IMR-90 (cell line): ENCODE data around the gene PRR23E. TPM values are rescaled to one million over a fixed set of nuclear protein-coding genes. Genes with fewer than 3 reads are reported as not detected.

ENCODE experiments used
- ATAC-seq: fragments of 200-7000 bp; cut with Tn5 transposase; 2 replicates; pipeline ENCODE4 v1.9.1; 2020; ENCODE audit warnings: low read depth, mild to moderate bottlenecking, moderate library complexity
- BruUV-seq: library from RNA; stranded (reverse); fragments of 400-500 nt; replicated peaks from 2 replicates; lab custom pipeline; 2021; lab: Mats Ljungman, UMichigan
- CTCF ChIA-PET: fragments of 300-600 bp; formaldehyde crosslinking; extraction: SDS; loops from one replicate; lab custom pipeline; 2021; ENCODE audit warnings: antibody characterized with exemption; lab: Yijun Ruan, JAX
- POLR2A ChIA-PET: fragments of 300-600 bp; sonication (Branson Sonifier 250); formaldehyde crosslinking; loops from one replicate; lab custom pipeline; 2022; ENCODE audit warnings: antibody characterized with exemption; ENCODE audit not compliant: unreplicated experiment; lab: Charles Lee
- DNase-seq: peaks from one replicate; pipeline ENCODE4 v3.0.0; 2013
- H2AFZ ChIP-seq: replicated peaks from 2 replicates; pipeline ENCODE3; 2013; ENCODE audit warnings: low read length, mild to moderate bottlenecking; ENCODE audit not compliant: poor library complexity
- H2AK5ac ChIP-seq: 2 replicates; pipeline ENCODE4 v1.6.1; 2013; ENCODE audit warnings: low read depth, low read length, inconsistent platforms
- H2AK9ac ChIP-seq: replicated peaks from 2 replicates; pipeline ENCODE3; 2013; ENCODE audit warnings: mild to moderate bottlenecking, low read depth, low read length, moderate library complexity; ENCODE audit not compliant: poor library complexity
- H2BK120ac ChIP-seq: 2 replicates; pipeline ENCODE4 v1.6.1; 2013; ENCODE audit warnings: low read depth, low read length, inconsistent platforms
- H2BK15ac ChIP-seq: 3 replicates; pipeline ENCODE4 v1.6.1; 2013; ENCODE audit warnings: low read depth, low read length, inconsistent platforms
- H2BK20ac ChIP-seq: 2 replicates; pipeline ENCODE4 v1.6.1; 2013; ENCODE audit warnings: low read depth, mild to moderate bottlenecking, inconsistent platforms, low read length, moderate library complexity
- H2BK5ac ChIP-seq: 2 replicates; pipeline ENCODE4 v1.6.1; 2013; ENCODE audit warnings: mild to moderate bottlenecking, low read depth, low read length, inconsistent platforms; ENCODE audit not compliant: poor library complexity, severe bottlenecking
- H3K14ac ChIP-seq: replicated peaks from 2 replicates; pipeline ENCODE4 v1.6.1; 2013; ENCODE audit warnings: low read depth, low read length, inconsistent platforms
- H3K18ac ChIP-seq: 2 replicates; pipeline ENCODE4 v1.6.1; 2013; ENCODE audit warnings: low read depth, low read length, control low read depth
- H3K23ac ChIP-seq: 2 replicates; pipeline ENCODE4 v1.6.1; 2013; ENCODE audit warnings: low read depth, low read length, inconsistent platforms
- H3K27ac ChIP-seq: 2 replicates; pipeline ENCODE4 v1.5.1; 2013; ENCODE audit warnings: mild to moderate bottlenecking, control low read depth, low read length; ENCODE audit not compliant: insufficient read depth
- H3K27me3 ChIP-seq: 2 replicates; pipeline ENCODE4 v1.6.1; 2013; ENCODE audit warnings: low read length; ENCODE audit not compliant: control insufficient read depth, insufficient read depth
- H3K36me3 ChIP-seq: 2 replicates; pipeline ENCODE4 v1.6.1; 2013; ENCODE audit warnings: low read length, mixed read lengths; ENCODE audit not compliant: control insufficient read depth, insufficient read depth
- H3K4ac ChIP-seq: 2 replicates; pipeline ENCODE4 v1.6.1; 2013; ENCODE audit warnings: low read depth, low read length, inconsistent platforms
- H3K4me1 ChIP-seq: 2 replicates; pipeline ENCODE4 v1.6.1; 2013; ENCODE audit warnings: low read length, mixed read lengths; ENCODE audit not compliant: control insufficient read depth, insufficient read depth
- H3K4me2 ChIP-seq: 2 replicates; pipeline ENCODE4 v1.6.1; 2013; ENCODE audit warnings: low read depth, mild to moderate bottlenecking, control low read depth, low read length, moderate library complexity
- H3K4me3 ChIP-seq: 2 replicates; pipeline ENCODE4 v1.5.1; 2013; ENCODE audit warnings: low read depth, mild to moderate bottlenecking, control low read depth, low read length, moderate library complexity; ENCODE audit not compliant: insufficient read depth
- H3K56ac ChIP-seq: 2 replicates; pipeline ENCODE4 v1.6.1; 2013; ENCODE audit warnings: low read length, inconsistent platforms; ENCODE audit not compliant: insufficient read depth; ENCODE audit errors: extremely low read depth
- H3K79me1 ChIP-seq, 2 experiments: 2 replicates each; pipeline ENCODE4 v1.6.1; 2013; ENCODE audit warnings: low read length in 2 of 2, inconsistent platforms in 1 of 2, low read depth in 1 of 2
- H3K9ac ChIP-seq: 2 replicates; pipeline ENCODE4 v1.6.1; 2013; ENCODE audit warnings: low read depth, low read length, control low read depth
- H3K9me1 ChIP-seq: 2 replicates; pipeline ENCODE4 v1.6.1; 2013; ENCODE audit warnings: low read length, inconsistent platforms; ENCODE audit not compliant: insufficient read depth
- H3K9me3 ChIP-seq: 2 replicates; pipeline ENCODE4 v1.6.1; 2013; ENCODE audit warnings: low read length; ENCODE audit not compliant: control insufficient read depth, insufficient read depth
- H4K20me1 ChIP-seq: 2 replicates; pipeline ENCODE4 v1.6.1; 2013; ENCODE audit warnings: low read length, inconsistent platforms; ENCODE audit not compliant: insufficient read depth
- H4K5ac ChIP-seq: 2 replicates; pipeline ENCODE4 v1.6.1; 2013; ENCODE audit warnings: mild to moderate bottlenecking, low read depth, low read length, control low read depth
- H4K8ac ChIP-seq, 2 experiments: 2 replicates each; pipeline ENCODE4 v1.6.1; 2013; ENCODE audit warnings: low read depth in 2 of 2, low read length in 2 of 2, control low read depth in 1 of 2, inconsistent platforms in 1 of 2
- H4K91ac ChIP-seq: 2 replicates; pipeline ENCODE4 v1.6.1; 2013; ENCODE audit warnings: low read depth, low read length, inconsistent platforms; ENCODE audit not compliant: insufficient read depth
- BHLHE40 ChIP-seq: fragments of 150-350 bp; IDR thresholded peaks from 2 replicates; pipeline ENCODE4 v1.6.1; 2016; ENCODE audit warnings: mild to moderate bottlenecking, low read depth, low read length
- CHD1 ChIP-seq: IDR thresholded peaks from 2 replicates; pipeline ENCODE4 v1.6.1; 2012; ENCODE audit warnings: low read depth, low read length, improper control_type of control experiment
- FOS ChIP-seq: fragments of 150-350 bp; IDR thresholded peaks from 2 replicates; pipeline ENCODE4 v1.6.1; 2016; ENCODE audit warnings: low read depth, low read length
- MAFK ChIP-seq: IDR thresholded peaks from 2 replicates; pipeline ENCODE4 v1.6.1; 2012; ENCODE audit warnings: low read depth, low read length, improper control_type of control experiment
- MAZ ChIP-seq: IDR thresholded peaks from 2 replicates; pipeline ENCODE4 v1.6.1; 2012; ENCODE audit warnings: low read depth, mild to moderate bottlenecking, low read length, improper control_type of control experiment, moderate library complexity, borderline replicate concordance
- MXI1 ChIP-seq: IDR thresholded peaks from 2 replicates; pipeline ENCODE4 v1.6.1; 2012; ENCODE audit warnings: low read depth, mild to moderate bottlenecking, low read length, moderate library complexity, borderline replicate concordance
- NFE2L2 ChIP-seq: fragments of 150-350 bp; IDR thresholded peaks from 2 replicates; pipeline ENCODE4 v1.6.1; 2016; ENCODE audit warnings: low read depth, mild to moderate bottlenecking, low read length
- POLR2A ChIP-seq: IDR thresholded peaks from 2 replicates; pipeline ENCODE4 v1.6.1; 2012; ENCODE audit warnings: mild to moderate bottlenecking, low read depth, low read length
- RAD21 ChIP-seq: IDR thresholded peaks from 2 replicates; pipeline ENCODE4 v1.6.1; 2012; ENCODE audit warnings: low read length, improper control_type of control experiment
- RCOR1 ChIP-seq: IDR thresholded peaks from 2 replicates; pipeline ENCODE4 v1.6.1; 2012; ENCODE audit warnings: mild to moderate bottlenecking, low read length, improper control_type of control experiment; ENCODE audit not compliant: insufficient replicate concordance
- RFX5 ChIP-seq: IDR thresholded peaks from 2 replicates; pipeline ENCODE4 v1.8.0; 2012; ENCODE audit warnings: low read depth, mild to moderate bottlenecking, low read length, moderate library complexity
- SMC3 ChIP-seq: fragments of 150-350 bp; IDR thresholded peaks from 2 replicates; pipeline ENCODE4 v1.6.1; 2016; ENCODE audit warnings: low read depth, mild to moderate bottlenecking, antibody characterized with exemption, low read length, moderate library complexity
- WGBS, 2 experiments: methylation state at CpG; one replicate each; pipeline versions ENCODE4 v1.1.5 to v1.1.7; 2013; ENCODE audit warnings: missing lambda C conversion rate in 2 of 2; ENCODE audit not compliant: insufficient read length in 1 of 2; ENCODE audit errors: extremely low coverage in 2 of 2; 5-methylcytosine and 5-hydroxymethylcytosine counted together
- dilution Hi-C: fragments of 300-500 bp; cut with HindIII; formaldehyde crosslinking; loops from one replicate; pipeline ENCODE4 v1.14.3; 2018; ENCODE audit warnings: low sequenced_read_pairs; ENCODE audit not compliant: unreplicated experiment
- in situ Hi-C: fragments of 300-500 bp; cut with MboI; formaldehyde crosslinking; loops from 3 replicates; pipeline ENCODE4 v1.14.3; 2019; ENCODE audit warnings: low sequenced_read_pairs, inconsistent platforms, mixed read lengths
- intact Hi-C: fragments of 100-400 bp; cut with micrococcal nuclease; formaldehyde crosslinking; loops from 2 replicates; pipeline ENCODE4 v1.10.0; 2022
- polyA plus RNA-seq, 3 experiments: library from polyadenylated mRNA; depleted of rRNA; stranded (reverse); fragments of >200 nt; gene quantifications; 2 replicates each; pipeline ENCODE4 v1.2.3, GENCODE V29; 2012; ENCODE audit warnings: low replicate concordance in 1 of 3
- total RNA-seq: library from RNA; depleted of rRNA; stranded (reverse); fragments of >200 nt; gene quantifications from 2 replicates; pipeline ENCODE4 v1.2.3, GENCODE V29; 2012
- TF ChIP-seq, protein P1 (sequence below): fragments of 150-350 bp; IDR thresholded peaks from 2 replicates; pipeline ENCODE4 v1.6.1; 2017; ENCODE audit warnings: mild to moderate bottlenecking, antibody characterized with exemption, low read length, low read depth
- TF ChIP-seq, protein P2 (sequence below): fragments of 150-350 bp; IDR thresholded peaks from 2 replicates; pipeline ENCODE4 v1.6.1; 2016; ENCODE audit warnings: low read depth, mild to moderate bottlenecking, low read length, moderate library complexity, borderline replicate concordance
- TF ChIP-seq, protein P3 (sequence below): conservative IDR thresholded peaks from 2 replicates; pipeline ENCODE4 v1.5.1; 2012; ENCODE audit warnings: mild to moderate bottlenecking, low read depth, low read length, improper control_type of control experiment

PRR23E gene
- total and polyA plus RNA-seq, 2 of the 4 experiments (the other 2 are of a cell fraction): not detected

DNA sequence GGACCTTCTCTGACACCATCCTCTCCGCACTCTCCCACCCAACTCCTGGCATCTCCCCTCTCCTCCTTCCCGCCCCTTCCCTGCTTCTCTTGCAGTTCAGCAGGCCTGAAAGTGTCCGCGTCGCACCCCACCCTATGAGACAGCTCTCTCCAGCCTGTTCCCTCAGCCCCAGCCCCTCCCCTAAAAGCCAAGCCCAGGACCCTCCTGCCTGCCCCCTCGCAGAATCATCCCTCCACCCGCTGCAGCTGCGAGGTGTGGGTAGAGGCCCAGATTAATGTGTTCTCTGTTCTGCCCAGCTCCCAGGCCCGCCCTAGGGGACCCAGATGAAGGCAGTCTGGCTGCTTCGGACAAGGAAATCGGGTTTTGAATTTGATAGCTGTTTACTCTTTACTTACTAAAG lies 410 bp downstream of the PRR23E start:
- H3K9ac ChIP-seq: no peak overlapping the region
- H2BK15ac ChIP-seq: no peak overlapping the region
- ATAC-seq: no peak
- H3K4me3 ChIP-seq: no peak overlapping the region
- H2AK5ac ChIP-seq: no peak overlapping the region
- H2AFZ ChIP-seq: no peak overlapping the region
- 18% methylated on average over 2 of the region's 11 CpGs; no CpG with 5 or more reads in 1 of the 2 experiments for WGBS, 2 experiments
- DNase-seq: no peak
- no peaks in the 10 kb centered on the region for H3K9me3 ChIP-seq
- no peak overlapping the region for H3K4ac ChIP-seq
- in situ Hi-C loops: no loop called here
- no peak overlapping the region for H3K14ac ChIP-seq
- H4K20me1 ChIP-seq: no peaks in the 10 kb centered on the region
- peaks cover 5% of the 10 kb centered on the region; the same call in 1 of the 2 replicates for H3K27me3 ChIP-seq
- H3K9me1 ChIP-seq: no peaks in the 10 kb centered on the region
- TF ChIP-seq RFX5 (no peak), MAFK (no peak), FOS (no peak), NFE2L2 (no peak), MXI1 (no peak), SMC3 (no peak), CHD1 (no peak), BHLHE40 (no peak), MAZ (no peak), RAD21 (no peak), RCOR1 (no peak), POLR2A (no peak)
- TF ChIP-seq, protein P1, sequence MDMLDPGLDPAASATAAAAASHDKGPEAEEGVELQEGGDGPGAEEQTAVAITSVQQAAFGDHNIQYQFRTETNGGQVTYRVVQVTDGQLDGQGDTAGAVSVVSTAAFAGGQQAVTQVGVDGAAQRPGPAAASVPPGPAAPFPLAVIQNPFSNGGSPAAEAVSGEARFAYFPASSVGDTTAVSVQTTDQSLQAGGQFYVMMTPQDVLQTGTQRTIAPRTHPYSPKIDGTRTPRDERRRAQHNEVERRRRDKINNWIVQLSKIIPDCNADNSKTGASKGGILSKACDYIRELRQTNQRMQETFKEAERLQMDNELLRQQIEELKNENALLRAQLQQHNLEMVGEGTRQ: no peak
- TF ChIP-seq, protein P2, sequence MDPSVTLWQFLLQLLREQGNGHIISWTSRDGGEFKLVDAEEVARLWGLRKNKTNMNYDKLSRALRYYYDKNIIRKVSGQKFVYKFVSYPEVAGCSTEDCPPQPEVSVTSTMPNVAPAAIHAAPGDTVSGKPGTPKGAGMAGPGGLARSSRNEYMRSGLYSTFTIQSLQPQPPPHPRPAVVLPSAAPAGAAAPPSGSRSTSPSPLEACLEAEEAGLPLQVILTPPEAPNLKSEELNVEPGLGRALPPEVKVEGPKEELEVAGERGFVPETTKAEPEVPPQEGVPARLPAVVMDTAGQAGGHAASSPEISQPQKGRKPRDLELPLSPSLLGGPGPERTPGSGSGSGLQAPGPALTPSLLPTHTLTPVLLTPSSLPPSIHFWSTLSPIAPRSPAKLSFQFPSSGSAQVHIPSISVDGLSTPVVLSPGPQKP: no peak
- TF ChIP-seq, protein P3, sequence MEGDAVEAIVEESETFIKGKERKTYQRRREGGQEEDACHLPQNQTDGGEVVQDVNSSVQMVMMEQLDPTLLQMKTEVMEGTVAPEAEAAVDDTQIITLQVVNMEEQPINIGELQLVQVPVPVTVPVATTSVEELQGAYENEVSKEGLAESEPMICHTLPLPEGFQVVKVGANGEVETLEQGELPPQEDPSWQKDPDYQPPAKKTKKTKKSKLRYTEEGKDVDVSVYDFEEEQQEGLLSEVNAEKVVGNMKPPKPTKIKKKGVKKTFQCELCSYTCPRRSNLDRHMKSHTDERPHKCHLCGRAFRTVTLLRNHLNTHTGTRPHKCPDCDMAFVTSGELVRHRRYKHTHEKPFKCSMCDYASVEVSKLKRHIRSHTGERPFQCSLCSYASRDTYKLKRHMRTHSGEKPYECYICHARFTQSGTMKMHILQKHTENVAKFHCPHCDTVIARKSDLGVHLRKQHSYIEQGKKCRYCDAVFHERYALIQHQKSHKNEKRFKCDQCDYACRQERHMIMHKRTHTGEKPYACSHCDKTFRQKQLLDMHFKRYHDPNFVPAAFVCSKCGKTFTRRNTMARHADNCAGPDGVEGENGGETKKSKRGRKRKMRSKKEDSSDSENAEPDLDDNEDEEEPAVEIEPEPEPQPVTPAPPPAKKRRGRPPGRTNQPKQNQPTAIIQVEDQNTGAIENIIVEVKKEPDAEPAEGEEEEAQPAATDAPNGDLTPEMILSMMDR: no peak
- no peak overlapping the region for H3K18ac ChIP-seq
- no peaks in the 10 kb centered on the region for H3K79me1 ChIP-seq
- H2BK120ac ChIP-seq: no peak overlapping the region
- intact Hi-C loops: no loop called here
- no peaks in the 10 kb centered on the region for H3K36me3 ChIP-seq
- H3K27ac ChIP-seq: no peak overlapping the region
- no peak overlapping the region for H4K5ac ChIP-seq
- H3K23ac ChIP-seq: no peak overlapping the region
- H3K4me1 ChIP-seq: no peaks in the 10 kb centered on the region
- no peak overlapping the region for H3K56ac ChIP-seq
- CTCF ChIA-PET: no interaction called here
- H2BK20ac ChIP-seq: no peak overlapping the region
- H2BK5ac ChIP-seq: no peak overlapping the region
- H4K91ac ChIP-seq: no peak overlapping the region
- H2AK9ac ChIP-seq: no peak overlapping the region
- no peak overlapping the region for H4K8ac ChIP-seq
- dilution Hi-C loops: no loop called here
- POLR2A ChIA-PET: no interaction called here
- H3K4me2 ChIP-seq: no peak overlapping the region
- no TSS peak for BruUV-seq
